ENCODE measurements around the gene SPO11.

The SPO11 gene

GRCh38 chr20:57288651-57289277, 40.8 kb upstream of the SPO11 start:
- H3K27me3 ChIP-seq (ENCODE audit: insufficient read depth, poor library complexity, severe bottlenecking): peaks cover 13% of the 10 kb centered on the region
- no peak for DNase-seq (ENCODE audit: low read depth in 1 of 2, low spot score in 1 of 2)
- H3K27ac ChIP-seq (replicated peaks): no peak overlapping the region
- no peak for TF ChIP-seq SPI1 (IDR thresholded peaks at IDR 0.05; ENCODE audit: borderline replicate concordance, low read depth)
- TF ChIP-seq CTCF (IDR thresholded peaks at IDR 0.05; ENCODE audit: insufficient read depth, low read length): no peak
- TF ChIP-seq REST (IDR thresholded peaks at IDR 0.05; ENCODE audit: insufficient replicate concordance, low read depth): no peak
- no peak overlapping the region for H3K4me3 ChIP-seq (replicated peaks; ENCODE audit: insufficient read depth, low read length)

- H3K27ac ChIP-seq (replicated peaks): no peak overlapping the region
- TF ChIP-seq POLR2AphosphoS5 (IDR thresholded peaks at IDR 0.05; ENCODE audit: low read depth): no peak
- TF ChIP-seq SPI1 (IDR thresholded peaks at IDR 0.05; ENCODE audit: borderline replicate concordance, low read depth): no peak
- no peak for TF ChIP-seq REST (IDR thresholded peaks at IDR 0.05; ENCODE audit: insufficient replicate concordance, low read depth)
- no peak for TF ChIP-seq GABPA (IDR thresholded peaks at IDR 0.05; ENCODE audit: low read depth)
- no peak for TF ChIP-seq CTCF (IDR thresholded peaks at IDR 0.05; ENCODE audit: insufficient read depth, low read length)
- no peak for DNase-seq (ENCODE audit: low read depth in 1 of 2, low spot score in 1 of 2)
- no peak overlapping the region for H3K4me3 ChIP-seq (replicated peaks; ENCODE audit: insufficient read depth, low read length)
- peaks cover 9% of the 10 kb centered on the region for H3K27me3 ChIP-seq (ENCODE audit: insufficient read depth, poor library complexity, severe bottlenecking)
Measured at GRCh38 chr20:57289391-57290177, 40.0 kb upstream of the SPO11 start.

GRCh38 chr20:57290178-57290484, 39.5 kb upstream of the SPO11 start:
- no peak overlapping the region for H3K4me3 ChIP-seq (replicated peaks; ENCODE audit: insufficient read depth, low read length)
- peaks cover 9% of the 10 kb centered on the region for H3K27me3 ChIP-seq (ENCODE audit: insufficient read depth, poor library complexity, severe bottlenecking)
- H3K27ac ChIP-seq (replicated peaks): no peak overlapping the region
- DNase-seq (ENCODE audit: low read depth in 1 of 2, low spot score in 1 of 2): no peak
- TF ChIP-seq REST (IDR thresholded peaks at IDR 0.05; ENCODE audit: insufficient replicate concordance, low read depth): no peak
- TF ChIP-seq SPI1 (IDR thresholded peaks at IDR 0.05; ENCODE audit: borderline replicate concordance, low read depth): no peak
- no peak for TF ChIP-seq CTCF (IDR thresholded peaks at IDR 0.05; ENCODE audit: insufficient read depth, low read length)
- TF ChIP-seq GABPA (IDR thresholded peaks at IDR 0.05; ENCODE audit: low read depth): no peak
- TF ChIP-seq POLR2AphosphoS5 (IDR thresholded peaks at IDR 0.05; ENCODE audit: low read depth): no peak

Measured in HL-60 (cell line).